IPS-NIHi7 (cell line): ENCODE data around the gene CC2D2B.
"Not testable (repeated sequence)": the region's sequence is repeated elsewhere in the genome, so short reads cannot be mapped to it uniquely, and the experiment has no call there.

ENCODE experiments used
- DNase-seq: peaks from one replicate; pipeline ENCODE4 v3.0.0; 2012; ENCODE audit warnings: mixed read lengths; ENCODE audit errors: extremely low spot score

The CC2D2B gene

GRCh38 chr10:95905897-95906580 is 1.7 kb upstream of the CC2D2B start:
- DNase-seq: not testable (repeated sequence)

- peak; percentile 26 for DNase-seq
Measured at GRCh38 chr10:95906677-95907455, 909 bp upstream of the CC2D2B start.

DNA sequence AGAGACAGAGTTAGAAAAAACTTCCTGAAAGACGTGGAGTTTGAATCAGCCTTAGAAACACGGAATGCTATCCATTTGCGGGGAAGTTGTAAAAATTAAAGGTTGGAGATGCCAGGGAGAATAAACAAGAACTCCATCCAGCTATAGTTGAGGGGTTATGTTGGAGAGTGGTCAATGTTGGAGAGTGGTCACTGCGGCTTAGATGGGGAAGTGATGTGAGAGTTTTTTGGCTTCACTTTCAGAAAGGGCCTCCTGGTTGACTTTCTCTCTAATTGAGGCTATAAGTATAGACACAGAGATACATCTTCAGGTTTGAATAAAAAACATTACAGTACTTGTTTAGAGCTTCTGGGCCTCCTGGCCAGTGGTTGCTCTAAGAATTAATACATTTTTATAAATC is 675 bp downstream of the CC2D2B start:
- no peak for DNase-seq

- no peak for DNase-seq
Measured at GRCh38 chr10:95909561-95909960, 1.8 kb downstream of the CC2D2B start.

DNA sequence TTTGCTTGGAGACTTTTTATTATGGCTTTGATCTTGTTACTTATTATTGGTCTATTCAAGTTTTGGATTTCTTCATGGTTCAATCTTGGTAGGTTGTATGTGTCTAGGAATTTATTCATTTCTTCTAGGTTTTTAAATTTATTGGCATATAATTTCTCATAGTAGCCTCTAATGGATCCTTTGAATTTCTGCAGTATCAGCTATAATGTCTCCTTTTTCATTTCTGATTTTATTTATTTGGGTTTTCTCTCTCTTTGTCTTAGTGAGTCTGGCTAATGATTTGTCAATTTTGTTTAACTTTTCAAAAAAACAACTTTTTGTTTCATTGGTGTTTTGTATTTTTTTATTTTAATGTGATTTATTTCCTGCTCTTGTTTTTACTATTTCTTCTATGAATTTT is 8.3 kb downstream of the CC2D2B start:
- DNase-seq: not testable (repeated sequence)

GRCh38 chr10:95920798-95921426 is 13.1 kb downstream of the CC2D2B start:
- DNase-seq: no peak

GRCh38 chr10:95925033-95925432 is 17.3 kb downstream of the CC2D2B start:
- DNase-seq: no peak

DNA sequence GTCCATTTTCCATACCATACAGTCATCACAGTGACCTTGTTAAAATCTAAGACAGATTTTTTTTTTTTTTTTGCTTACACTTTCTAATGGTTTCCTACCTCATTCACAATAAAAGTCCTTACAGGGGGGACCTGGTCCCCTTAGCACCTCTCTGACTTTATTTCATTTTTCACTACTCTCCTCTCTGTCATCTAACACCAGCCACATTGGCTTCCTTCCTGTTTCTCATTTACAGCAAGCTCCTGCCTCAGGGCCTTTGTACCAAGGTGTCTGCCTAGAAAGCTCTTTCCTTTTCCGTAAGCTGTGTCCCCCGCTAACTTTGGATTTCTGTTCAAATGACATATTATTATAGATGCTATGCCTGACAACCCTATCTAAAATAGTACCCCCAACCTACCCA is 27.7 kb downstream of the CC2D2B start:
- no peak for DNase-seq

DNA sequence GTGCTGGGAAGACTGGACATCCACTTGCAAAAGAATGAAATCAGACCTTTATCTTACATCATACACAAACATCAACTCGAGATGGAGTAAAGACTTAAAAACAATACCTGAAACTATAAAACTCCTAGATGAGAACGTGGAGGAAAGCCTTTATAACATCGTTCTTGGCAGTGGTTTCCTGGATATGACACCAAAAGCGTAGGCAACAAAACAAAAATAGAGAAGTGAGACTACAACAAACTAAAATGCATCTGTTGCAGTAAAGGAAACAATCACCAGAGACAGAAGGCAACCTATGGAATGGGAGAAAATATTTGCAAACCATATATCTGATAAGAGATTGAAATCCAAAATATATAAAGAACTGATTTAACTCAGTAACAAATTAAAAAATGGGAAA is 33.3 kb downstream of the CC2D2B start:
- DNase-seq: no peak

GRCh38 chr10:95963202-95963990 is 55.6 kb downstream of the CC2D2B start:
- no peak for DNase-seq

DNA sequence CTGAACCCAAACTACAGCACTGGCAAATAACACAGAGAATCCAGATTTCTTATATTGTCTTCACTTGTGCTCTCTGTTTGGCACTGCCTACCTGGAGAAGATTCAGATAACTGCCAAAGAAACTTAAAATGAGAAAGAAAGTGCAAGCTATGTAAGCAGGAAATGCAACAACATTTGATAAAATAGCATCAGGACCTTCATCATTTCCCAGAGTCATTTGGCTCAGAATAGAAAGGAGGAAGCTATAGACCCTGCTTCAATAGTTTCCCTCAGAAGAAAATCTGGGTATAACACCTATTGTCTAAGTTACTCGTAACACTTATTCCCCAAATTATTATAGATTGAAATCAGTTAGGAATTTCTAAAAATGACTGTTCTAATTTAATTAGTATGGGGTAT is 56.2 kb downstream of the CC2D2B start:
- no peak for DNase-seq

GRCh38 chr10:95964756-95965155 is 57.0 kb downstream of the CC2D2B start:
- no peak for DNase-seq

GRCh38 chr10:95976362-95977229 is 68.8 kb downstream of the CC2D2B start:
- DNase-seq: no peak

DNA sequence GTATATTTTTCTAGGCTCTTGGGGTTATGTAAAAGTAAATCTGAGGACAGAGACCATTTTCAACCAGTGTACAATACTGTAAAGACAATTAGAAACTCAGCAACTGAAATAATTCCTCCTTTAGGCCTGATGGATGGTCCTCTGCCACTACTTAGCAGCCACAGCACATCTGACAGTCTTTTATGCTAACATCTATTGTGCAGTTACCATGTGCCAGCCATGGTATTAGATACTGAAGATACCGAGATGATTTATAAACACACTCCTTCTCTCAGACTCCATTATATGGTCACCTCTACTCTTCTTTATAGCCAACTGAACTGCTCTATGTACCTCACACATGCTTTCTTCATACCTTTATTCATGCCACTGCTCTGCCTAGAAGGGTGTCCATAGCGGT is 74.4 kb downstream of the CC2D2B start:
- DNase-seq: no peak

- DNase-seq: no peak
Measured at GRCh38 chr10:95987685-95988426, 80.1 kb downstream of the CC2D2B start.

GRCh38 chr10:95988702-95989101 is 80.9 kb downstream of the CC2D2B start:
- DNase-seq: no peak

DNA sequence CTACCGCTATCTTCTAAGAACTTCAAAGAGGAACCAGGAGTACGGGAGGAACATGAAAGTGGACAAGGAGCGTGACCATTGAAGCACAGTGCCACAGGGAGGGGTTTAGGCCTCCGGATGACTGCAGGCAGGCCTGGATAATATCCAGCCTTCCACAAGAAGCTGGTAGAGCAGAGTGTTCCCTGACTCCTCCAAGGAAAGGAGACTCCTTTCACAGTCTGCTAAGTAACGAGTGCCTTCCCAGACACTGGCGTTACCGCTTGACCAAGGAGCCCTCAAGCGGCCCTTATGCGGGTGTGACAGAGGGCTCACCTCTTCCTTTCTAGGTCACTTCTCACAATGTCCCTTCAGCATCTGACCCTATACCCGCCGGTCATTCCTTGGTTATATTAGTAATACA is 86.6 kb downstream of the CC2D2B start:
- not testable (repeated sequence) for DNase-seq

- no peak for DNase-seq
Measured at GRCh38 chr10:95998255-95998784, 90.5 kb downstream of the CC2D2B start.

DNA sequence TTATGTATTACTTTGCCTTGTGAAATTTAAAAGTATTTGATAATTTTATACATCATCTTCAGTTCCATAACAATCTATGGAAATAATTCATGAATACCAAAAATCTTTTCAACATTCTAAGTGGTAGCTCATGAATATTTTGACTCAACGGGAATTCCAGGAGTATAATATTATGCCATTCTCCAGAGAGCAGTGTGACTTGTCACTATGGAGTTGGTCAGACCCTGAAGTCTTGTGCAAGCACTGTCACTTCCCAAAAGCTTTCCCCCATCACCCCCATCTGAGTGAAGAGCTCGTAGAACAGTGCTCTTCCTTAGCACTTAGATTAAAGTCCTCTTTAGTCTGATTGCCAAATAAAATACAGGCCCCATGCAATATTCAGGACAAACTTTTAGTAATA is 106.2 kb downstream of the CC2D2B start:
- no peak for DNase-seq

DNA sequence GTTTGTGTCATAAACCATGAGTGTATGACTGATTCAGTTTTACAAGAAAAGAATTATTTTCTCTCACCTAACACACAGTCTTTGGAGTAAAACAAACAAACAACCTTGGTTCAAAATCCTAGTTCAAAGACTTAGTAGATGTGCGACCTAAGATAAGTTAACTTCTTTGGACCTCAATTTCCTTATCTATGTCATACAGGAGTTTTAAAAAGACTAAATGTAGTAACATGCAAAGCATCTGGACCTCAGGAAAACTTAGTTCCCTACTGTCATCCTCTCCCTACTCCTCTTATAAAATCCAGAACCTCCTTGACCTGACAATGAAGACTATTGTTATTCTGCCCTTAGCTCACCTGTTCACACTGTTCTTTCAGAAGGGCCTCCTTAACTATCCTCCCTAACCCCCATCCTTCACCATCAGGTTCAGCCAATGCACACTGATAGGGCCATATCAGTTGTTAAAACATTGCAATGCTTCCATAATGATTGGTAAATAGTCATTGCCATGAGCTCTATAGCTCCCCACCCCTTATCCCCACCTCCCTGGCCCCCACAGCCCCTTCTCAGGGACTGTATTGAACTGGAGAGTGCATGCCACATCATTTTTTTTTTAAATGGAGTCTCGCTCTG is 106.8 kb downstream of the CC2D2B start:
- DNase-seq: no peak
